Body of pancreas (tissue), 4 donors: ENCODE results near the gene MARS1.

Experiments used
- CTCF ChIP-seq, 7 experiments: fragments of 450-650 bp in 4 of 7; fragments of 200-600 bp in 3 of 7; sonication (generic) in 3 of 7; IDR thresholded peaks; one replicate each; pipeline ENCODE4 v1.5.1; 2016 to 2019; ENCODE audit warnings: antibody characterized with exemption in 7 of 7
- POLR2A ChIP-seq, 3 donors: fragments of 450-650 bp; IDR thresholded peaks; one replicate each; pipeline ENCODE4 v1.6.1; 2016; ENCODE audit warnings: antibody characterized with exemption in 3 of 3, mild to moderate bottlenecking in 2 of 3

- TF ChIP-seq CTCF (IDR thresholded peaks at IDR 0.05) (no peak), POLR2A (IDR thresholded peaks at IDR 0.05) (no peak)
Measured at GRCh38 chr12:57444744-57445143, 43.1 kb upstream of the MARS1 start.
